Jurkat, Clone E6-1 (cell line): Measurements from ENCODE around the gene ENOX1.

Source experiments
- DNase-seq: peaks from one replicate; pipeline ENCODE4 v3.0.0-alpha.2; 2011; ENCODE audit warnings: low read depth, low spot score
- H3K4me3 ChIP-seq: 2 replicates; pipeline ENCODE4 v1.5.1; 2011; ENCODE audit warnings: mild to moderate bottlenecking, low read length, control low read depth, moderate library complexity

Gene ENOX1

GRCh38 chr13:43319617-43320444 lies 466.9 kb downstream of the ENOX1 start:
- H3K4me3 ChIP-seq, result no peak overlapping the region
- DNase-seq, result no peak

DNA sequence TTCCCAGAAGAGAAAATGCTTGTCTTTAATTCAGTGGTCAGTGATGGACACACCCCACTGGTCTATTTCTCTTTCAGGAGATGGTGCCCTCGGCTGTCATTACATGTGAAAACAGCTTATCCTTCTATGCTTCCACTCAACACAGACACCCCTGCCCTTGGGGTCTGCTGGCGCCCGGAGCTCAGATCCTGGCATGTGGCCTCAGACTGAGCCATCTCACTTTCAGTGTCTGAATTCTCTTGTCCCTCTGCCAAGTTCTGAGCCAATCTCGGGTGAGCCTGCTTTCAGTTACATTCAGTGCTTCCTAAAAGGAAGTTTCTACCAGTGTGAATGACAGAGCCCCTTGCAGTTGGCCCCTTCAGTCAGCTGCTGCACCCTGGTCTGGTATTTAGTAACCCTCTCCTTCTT lies 469.8 kb downstream of the ENOX1 start:
- H3K4me3 ChIP-seq, result no peak overlapping the region
- no peak for DNase-seq

GRCh38 chr13:43316281-43316680 lies 470.5 kb downstream of the ENOX1 start:
- no peak for DNase-seq
- no peak overlapping the region for H3K4me3 ChIP-seq

- H3K4me3 ChIP-seq, result no peak overlapping the region
- DNase-seq, result no peak
Observed at GRCh38 chr13:43315522-43315921, 471.2 kb downstream of the ENOX1 start.

DNA sequence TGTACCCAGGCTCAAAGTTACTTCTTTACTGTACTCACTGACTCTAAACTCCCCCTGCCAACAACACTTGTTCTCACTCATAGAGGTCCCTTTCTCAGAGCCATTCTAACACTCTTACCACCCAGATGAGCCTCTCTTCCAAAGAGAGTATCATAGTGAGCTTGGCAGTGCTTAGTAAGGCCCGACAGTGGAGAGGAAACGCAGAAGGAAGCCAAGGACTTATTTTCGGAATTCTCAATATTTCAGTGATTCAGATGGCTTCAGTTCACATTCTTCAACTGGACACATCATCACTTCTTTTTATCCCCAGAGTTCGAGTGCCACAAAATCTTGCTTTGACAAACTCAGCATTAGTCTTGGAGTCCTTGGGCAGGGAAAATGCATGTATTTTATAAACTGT lies 477.5 kb downstream of the ENOX1 start:
- no peak overlapping the region for H3K4me3 ChIP-seq
- DNase-seq, result no peak

DNA sequence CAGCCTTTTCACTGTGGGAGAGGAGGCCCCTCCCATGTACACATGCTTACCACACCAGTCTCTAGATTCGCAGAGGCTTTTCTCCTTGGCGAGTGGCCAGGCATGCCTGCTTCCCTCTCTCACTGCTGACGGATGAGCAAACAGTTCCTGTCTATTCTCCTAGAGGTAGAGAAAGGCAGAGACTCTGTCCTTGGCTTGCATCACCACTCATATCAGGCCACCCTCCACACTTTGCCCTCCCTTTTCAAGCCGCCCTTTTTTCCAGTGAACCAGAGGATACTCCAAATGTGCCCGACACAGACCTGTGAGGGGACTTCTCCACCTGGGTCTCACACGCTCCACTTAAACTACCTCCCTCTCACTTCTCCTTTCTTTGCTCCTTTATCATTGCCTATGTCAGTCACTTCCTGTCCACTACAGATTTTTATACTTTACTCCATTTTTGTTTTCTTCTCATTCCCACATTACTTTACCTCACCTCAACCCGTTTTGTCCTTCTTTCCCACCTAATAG lies 478.8 kb downstream of the ENOX1 start:
- DNase-seq, result no peak
- H3K4me3 ChIP-seq, result no peak overlapping the region

DNA sequence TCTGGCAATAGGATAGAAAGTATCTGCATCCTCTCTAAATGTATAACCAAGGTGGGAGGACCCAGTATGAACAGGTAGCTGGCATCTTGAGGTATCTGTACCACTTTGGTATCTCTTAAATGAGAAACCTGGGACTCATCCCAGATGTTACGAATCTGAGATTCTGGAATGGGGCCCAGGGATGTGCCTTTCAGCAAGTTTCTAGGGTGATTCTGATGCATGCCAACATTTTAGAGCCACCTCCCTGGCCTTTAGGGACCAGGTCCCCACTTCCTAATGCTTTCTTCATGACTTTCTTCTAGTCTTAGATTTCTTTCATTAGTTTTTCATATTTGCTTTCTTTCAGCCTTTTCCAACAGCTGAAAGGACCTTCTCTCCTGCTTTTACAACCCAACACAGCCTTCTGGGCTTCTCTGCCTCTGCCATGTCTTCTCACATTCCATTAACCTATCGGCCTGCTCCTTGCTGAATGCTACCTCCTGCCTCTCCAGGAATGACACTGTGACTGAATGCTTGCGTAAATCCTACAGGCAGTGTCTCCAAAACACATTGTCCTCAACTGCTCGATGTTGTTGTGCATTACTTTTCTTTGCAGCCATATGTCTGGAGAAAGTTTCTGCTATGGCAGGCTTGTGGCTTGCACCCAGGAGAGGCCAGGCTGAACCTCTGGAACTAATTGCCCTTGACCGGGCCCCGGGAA lies 479.4 kb downstream of the ENOX1 start:
- no peak for DNase-seq
- H3K4me3 ChIP-seq, result no peak overlapping the region

GRCh38 chr13:43306372-43306771 lies 480.4 kb downstream of the ENOX1 start:
- DNase-seq, result no peak
- no peak overlapping the region for H3K4me3 ChIP-seq

DNA sequence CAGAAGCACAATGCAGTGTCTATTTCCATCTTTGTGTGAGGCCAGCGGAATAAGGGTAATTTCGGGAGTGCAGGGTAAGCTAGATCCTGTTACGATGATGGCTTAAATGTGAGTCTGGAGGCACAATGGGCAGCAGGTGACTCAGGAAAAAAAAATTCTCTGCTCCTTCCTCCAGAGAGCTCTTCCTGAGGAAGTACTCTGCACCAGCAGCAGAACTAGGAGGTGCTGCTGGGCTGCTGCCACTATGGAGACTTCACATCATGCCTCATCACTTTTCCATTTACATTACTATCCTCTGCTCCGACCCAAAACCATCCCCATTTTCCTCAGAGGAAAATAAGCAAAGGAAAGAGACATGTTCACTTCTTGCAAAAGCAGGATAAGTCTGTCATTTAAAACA lies 481.4 kb downstream of the ENOX1 start:
- no peak overlapping the region for H3K4me3 ChIP-seq
- no peak for DNase-seq

GRCh38 chr13:43304945-43305344 lies 481.8 kb downstream of the ENOX1 start:
- no peak for DNase-seq
- no peak overlapping the region for H3K4me3 ChIP-seq

DNA sequence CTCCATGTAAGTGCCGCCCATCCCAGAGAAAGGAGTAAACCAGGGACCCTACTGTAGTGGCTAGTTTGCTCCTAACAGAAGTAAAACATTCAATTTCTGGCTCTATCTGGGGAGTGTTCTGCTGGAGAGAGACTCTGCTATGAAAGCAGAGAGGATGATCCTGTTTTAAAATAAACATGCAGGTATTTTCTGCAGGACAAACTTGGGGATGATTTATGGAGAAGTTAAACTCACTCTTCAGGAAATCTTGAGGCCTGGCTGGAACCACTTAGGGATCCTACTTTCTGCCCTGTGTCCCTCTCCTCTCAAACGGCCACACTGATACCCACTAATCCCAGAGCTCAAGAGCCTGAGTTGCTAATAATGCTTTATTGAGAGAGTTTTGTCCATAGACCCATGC lies 482.3 kb downstream of the ENOX1 start:
- DNase-seq, result no peak
- no peak overlapping the region for H3K4me3 ChIP-seq

DNA sequence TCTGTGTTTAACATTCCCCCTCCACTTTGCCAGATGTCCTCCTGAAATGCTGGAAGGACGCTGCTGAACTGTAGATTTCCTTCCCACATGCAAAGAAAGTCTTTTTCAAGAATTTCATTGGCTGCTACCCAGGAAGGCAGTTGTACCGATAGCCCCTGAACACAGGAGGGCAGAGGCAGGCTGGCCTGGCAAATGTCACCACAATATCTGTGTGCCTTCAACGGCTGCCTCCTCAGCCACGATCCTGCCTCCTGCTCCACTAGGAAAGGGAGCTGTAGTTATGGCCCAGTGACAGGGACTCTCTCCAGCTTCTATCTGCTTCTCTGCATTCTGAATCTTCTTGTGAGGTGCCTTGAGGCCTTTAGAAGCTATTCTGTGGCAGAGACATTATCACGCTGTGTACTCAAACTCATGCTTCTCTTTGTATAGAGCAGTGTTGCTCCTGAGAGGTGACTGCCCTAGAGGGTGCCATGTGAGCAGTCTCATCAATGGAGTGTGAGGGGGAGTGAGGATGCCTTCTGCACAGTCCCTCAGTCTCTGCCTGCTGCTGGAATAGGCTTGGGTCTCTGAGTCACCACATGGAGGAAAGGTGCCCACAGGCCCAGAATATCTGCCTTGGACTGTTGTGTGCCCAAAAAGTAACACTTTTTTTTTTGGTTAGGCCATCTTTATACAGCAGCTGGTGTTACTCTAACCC lies 483.6 kb downstream of the ENOX1 start:
- peak; percentile 10 for DNase-seq

DNA sequence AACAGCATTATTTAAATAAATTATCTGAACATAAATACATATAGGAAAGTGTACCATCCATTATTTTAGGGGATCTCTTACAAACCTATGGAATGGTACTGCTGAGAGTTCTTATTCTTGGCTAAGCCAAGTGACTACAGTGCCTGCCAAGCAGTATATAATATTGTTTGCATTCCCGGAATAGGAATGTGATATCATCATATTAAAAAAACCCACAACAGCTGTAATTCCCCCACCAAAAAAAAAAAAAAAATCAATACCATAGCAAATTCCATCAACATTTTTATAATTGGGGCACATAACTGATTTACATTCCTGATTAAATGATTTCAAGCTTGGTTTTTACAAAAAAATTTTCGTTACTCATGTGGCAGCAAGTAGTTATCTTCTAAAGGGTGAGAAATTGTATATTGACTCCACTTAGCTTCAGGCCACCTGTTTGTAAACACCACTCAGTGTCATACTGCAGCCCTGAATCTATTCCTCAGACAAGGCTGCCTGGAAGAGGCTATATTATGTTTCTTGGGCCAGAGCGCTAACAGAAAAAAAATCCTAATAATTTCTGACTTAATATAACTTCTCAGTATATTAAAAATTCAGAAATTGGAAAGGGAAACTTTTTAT lies 485.3 kb downstream of the ENOX1 start:
- no peak overlapping the region for H3K4me3 ChIP-seq
- no peak for DNase-seq

More for the DNA sequence above, 483.6 kb downstream of the ENOX1 start:
- H3K4me3 ChIP-seq, result no peak overlapping the region

GRCh38 chr13:43300865-43301264 lies 485.9 kb downstream of the ENOX1 start:
- DNase-seq, result no peak
- H3K4me3 ChIP-seq, result no peak overlapping the region

- no peak overlapping the region for H3K4me3 ChIP-seq
- DNase-seq, result no peak
Observed at GRCh38 chr13:43299374-43299773, 487.4 kb downstream of the ENOX1 start.

GRCh38 chr13:43298816-43299215 lies 488.0 kb downstream of the ENOX1 start:
- no peak for DNase-seq
- H3K4me3 ChIP-seq, result no peak overlapping the region

DNA sequence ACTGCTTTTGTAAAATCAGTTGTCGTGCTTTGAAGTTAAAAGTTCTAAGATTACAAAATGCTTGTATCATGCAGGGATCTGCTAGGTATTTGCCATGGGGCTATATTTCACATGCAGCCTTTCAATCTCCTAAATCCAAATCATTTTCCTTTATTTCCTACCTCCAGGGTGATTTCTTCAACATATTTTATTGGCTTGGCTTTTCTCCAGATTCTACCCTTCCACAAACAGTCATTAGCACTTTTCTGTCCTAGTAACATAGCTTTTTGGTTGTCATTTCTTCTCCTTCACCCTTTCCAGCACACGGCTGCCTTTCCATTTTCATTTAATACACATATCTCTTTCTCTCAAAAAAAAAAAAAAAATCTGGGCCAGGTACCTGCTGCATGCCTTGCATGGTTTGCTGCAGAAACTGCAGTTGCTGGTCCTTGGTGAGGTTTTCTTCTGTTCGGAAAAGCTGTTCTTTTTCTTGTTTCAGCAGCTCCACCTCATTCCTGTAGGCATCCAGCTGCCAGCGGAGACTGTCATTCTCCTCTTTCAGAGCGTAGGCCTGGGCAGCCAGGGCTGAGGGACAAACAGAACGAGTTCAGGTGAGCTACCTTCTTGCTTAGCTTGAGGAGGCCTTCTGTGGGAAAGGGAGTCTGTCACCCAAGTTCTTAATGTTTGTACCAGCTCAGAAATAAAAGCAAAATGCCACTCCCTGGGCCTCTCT lies 488.6 kb downstream of the ENOX1 start:
- no peak for DNase-seq
- H3K4me3 ChIP-seq, result no peak overlapping the region

GRCh38 chr13:43295825-43296564 lies 490.8 kb downstream of the ENOX1 start:
- no peak overlapping the region for H3K4me3 ChIP-seq
- no peak for DNase-seq
